Pericardium fibroblast (primary cell): ENCODE data around the gene MKRN2. TPM values are rescaled to one million over a fixed set of nuclear protein-coding genes. Genes with fewer than 3 reads are reported as not detected.

Experiments used
- total RNA-seq: library from RNA; depleted of rRNA; stranded (reverse); fragments of >200 nt; gene quantifications from 2 replicates; pipeline ENCODE4 v1.2.3, GENCODE V29; 2015

The MKRN2 gene
- total RNA-seq: 42.5 and 43.2 TPM in 2 replicates

GRCh38 chr3:12556690-12557472 lies at the start of gene MKRN2:
TSS of gene MKRN2 (plus strand) at chr3:12557087. CDS start at chr3:12557151, 64 bp downstream.

GRCh38 chr3:12545473-12545791 lies 11.5 kb upstream of the MKRN2 start, which contains the start of gene MKRN2OS:
TSS of gene MKRN2OS (minus strand) at chr3:12545499. CDS start at chr3:12545464, 35 bp downstream.

Other genes with a start within 250 kb of the MKRN2 start
- 6.9 and 12.4 TPM in 2 replicates for gene TSEN2, start 72.6 kb upstream of the MKRN2 start, total RNA-seq
- gene MKRN2OS, start 11.6 kb upstream of the MKRN2 start, total RNA-seq: not detected in 2 replicates
- 48.3 and 70.8 TPM in 2 replicates for gene RAF1, start 107.0 kb downstream of the MKRN2 start, total RNA-seq
- gene TMEM40, start 202.2 kb downstream of the MKRN2 start, total RNA-seq: not detected in 2 replicates
- gene CAND2, start 239.6 kb downstream of the MKRN2 start, total RNA-seq: 2.3 and 6.0 TPM in 2 replicates